HG03196 (cell line): Measurements from ENCODE around the gene SAPCD1.

Experiments
- ATAC-seq: cut with Tn5 transposase; IDR thresholded peaks from one replicate; pipeline ENCODE4 v1.9.1; 2021; ENCODE audit not compliant: unreplicated experiment

Gene SAPCD1

DNA sequence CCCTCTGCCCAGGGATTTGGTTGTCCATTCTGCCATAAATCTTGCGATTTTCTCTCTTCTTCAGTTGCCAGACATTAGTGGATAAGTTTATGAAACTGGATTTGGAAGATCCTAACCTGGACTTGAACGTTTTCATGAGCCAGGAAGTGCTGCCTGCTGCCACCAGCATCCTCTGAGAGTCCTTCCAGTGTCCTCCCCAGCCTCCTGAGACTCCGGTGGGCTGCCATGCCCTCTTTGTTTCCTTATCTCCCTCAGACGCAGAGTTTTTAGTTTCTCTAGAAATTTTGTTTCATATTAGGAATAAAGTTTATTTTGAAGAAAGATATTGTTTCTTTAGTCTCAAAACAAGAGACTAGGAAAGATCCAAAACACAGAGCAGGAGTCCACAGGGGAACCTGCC is at the start of gene SAPCD1:
Gene SAPCD1 (plus strand): TSS at position 301 of the 400 bp plus-strand sequence. CDS start 399 bp downstream, outside the sequence.
- ATAC-seq = no peak

DNA sequence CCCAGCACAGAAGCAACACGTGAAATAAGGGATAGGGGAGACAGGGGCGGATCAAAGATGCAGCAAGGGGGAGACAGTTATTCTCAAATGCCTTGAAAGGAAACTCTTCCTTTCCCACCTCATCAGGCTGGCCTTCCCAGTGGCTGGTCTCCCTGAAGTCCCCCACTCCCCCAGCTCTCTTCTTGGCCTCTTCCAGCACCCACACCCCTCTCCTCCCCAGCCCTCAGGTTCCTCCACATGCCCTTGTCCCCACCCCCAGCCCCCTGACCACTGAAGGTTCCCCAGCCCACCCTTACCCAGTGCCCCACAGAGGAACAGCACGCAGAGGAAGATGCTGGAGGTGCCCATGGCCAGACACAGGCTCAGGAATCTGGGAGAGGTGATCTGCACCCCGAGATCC is 49.0 kb upstream of the SAPCD1 start:
- ATAC-seq = no peak

DNA sequence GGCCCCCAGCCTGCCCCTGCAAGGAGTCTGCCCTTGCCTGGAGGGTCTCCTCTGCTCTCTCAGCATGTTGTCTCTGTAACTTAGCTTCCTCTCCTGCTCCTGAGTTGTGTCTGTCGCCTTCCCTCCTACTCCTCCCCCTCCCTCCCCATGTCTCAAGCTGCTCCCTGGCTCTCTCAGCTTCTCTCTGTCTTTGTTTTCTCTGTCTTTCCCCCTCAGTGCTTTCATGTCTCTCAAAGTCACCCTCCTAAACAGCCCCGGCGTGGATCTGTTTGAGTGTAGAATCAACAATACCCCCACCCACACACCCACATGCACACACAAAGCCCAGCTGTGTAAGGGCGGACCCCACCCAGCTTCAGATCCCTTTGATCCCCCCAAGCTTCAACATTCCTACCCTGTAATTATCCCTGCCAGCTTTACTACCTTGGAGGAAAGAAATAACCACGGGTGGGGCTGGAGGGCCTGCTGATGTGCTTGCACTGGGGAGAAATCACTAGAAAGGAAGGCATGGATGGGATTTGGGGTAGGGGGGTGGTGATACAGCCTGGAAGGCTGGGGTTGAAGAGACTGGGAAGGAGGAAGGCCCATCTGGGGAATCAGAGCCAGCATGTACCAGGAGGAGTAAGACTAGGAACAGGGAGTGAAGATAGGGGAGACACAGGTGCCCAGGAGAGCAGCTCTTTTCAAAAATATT is 48.3 kb upstream of the SAPCD1 start:
- no peak for ATAC-seq

DNA sequence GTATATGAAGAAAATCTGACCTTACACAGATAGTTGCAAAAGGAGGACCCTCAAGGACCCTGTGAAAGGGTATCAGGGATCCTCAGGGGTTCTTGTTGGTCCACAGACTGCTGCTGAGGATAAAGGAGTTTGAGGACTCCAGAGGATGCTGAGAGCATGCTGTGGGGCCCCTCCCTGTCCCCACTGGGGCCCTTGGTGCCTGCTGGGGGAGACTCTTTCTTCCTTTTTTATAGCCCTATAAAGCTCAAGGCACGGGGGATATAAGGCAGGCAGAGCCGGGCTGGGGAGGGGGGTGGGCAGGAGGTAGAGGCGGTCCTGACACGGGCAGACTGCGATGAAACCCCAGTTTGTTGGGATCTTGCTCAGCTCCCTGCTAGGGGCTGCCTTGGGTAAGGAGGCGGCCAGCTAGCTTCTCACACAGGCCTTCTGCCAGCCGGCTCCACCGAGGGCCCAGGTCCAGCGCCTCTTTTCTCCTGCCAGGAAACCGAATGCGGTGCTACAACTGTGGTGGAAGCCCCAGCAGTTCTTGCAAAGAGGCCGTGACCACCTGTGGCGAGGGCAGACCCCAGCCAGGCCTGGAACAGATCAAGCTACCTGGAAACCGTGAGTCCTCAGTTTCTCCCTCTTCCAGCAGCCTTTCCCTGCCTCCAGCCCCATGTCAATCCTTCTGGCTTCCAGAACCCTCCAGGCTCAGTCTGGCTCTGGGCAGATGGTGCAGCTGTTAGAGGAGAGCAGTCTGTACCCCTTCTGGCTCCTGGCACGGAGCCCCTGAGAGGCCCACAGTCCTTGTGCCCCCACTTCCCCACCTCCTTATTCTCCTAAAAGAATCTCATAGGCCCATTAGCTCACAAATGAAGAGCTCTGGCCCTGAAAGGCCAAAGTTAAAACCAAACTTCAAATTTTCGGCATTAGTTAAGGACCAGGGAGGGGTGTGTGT is 47.2 kb upstream of the SAPCD1 start, which contains the start of gene LY6G6D:
Gene LY6G6D (plus strand): TSS at position 327 of the 937 bp plus-strand sequence. CDS start 8 bp downstream, at position 335.
- ATAC-seq = no peak

DNA sequence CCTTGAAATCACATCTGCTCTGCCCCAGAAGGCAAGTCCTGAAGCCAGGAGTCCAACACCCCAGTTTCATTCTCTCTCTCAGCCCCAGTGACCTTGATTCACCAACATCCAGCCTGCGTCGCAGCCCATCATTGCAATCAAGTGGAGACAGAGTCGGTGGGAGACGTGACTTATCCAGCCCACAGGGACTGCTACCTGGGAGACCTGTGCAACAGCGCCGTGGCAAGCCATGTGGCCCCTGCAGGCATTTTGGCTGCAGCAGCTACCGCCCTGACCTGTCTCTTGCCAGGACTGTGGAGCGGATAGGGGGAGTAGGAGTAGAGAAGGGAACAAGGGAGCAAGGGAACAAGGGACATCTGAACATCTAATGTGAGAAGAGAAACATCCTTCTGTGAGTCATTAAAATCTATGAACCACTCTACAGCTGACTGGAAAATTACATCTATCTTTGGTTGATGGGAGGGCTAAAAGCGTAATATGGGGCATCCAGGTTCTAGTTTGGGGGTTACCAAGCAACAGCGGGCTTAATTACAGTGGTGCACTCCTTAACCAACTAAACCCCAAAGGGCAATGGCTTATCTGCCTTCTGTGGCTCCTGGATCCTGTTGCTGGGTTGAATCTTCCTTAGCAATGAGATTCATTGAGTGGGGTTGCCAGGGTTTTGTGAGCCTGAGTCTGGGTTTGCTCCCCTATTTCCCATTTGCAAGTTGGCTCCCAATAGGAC is 44.8 kb upstream of the SAPCD1 start:
- no peak for ATAC-seq

DNA sequence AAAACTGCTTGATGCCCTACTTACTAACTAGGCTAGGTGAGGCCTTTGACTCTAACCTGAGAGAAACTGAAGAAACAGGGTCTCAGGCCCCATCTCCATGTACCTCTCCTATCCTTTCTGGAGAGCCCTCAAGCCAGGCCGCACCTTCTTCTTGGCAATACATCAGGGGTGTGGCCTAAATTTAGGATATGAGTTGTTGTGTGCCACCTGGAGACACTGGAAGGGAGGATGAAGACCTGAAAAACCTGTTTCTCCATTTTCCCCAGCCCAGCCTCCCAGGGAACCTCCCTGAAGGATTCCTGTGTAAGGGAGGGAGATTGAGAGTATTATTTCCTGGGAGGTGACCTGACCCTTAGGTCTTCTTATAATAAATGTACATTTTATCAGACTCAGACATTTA is 44.2 kb upstream of the SAPCD1 start:
- ATAC-seq = no peak

DNA sequence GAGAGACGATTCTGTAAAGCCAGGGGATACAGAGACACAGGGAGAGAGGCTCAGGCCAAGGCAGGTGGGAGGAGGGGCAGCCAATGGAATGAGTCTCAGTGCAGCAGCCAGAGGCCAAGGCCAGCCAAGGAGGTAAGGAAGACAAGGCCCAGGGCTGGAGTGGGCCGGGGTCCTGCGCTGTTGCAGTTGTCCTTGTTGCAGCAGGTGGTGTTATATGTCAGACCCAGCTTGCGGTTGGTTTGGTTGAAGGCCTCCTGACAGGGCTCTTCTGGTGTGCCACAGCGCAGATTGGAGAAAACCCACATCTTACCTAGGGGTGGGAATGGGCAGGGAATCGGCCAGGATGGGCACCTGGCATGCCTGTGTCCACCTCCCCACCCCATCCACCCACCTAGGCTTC is 43.5 kb upstream of the SAPCD1 start:
- ATAC-seq = no peak

DNA sequence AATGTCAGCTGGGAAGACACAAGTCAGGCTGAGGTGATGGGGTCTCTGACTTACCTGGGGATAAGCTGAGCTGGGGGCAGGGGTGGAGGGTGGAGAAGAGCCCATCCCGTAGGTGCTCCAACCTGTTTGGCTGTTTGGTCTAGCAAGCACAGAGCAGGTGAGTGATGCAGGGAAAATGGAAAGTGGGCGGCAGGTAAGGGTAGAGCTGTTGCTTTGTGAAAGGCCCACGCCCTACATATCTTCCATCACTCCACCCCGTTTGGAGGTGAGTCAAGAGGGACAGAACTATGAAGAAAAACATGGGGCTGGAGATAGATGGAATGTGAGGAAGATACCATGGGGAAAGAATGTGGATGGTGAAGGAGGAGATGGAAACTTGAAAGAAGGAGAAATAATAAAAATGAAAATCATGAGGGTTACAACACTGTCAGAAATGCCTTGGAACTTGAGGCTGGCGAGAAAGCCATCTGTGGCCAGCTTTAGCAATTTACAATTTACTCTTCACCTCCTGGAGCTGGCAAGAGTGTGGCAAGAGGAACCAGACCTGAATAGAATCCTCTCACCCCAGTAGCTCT is 42.2 kb upstream of the SAPCD1 start:
- no peak for ATAC-seq

DNA sequence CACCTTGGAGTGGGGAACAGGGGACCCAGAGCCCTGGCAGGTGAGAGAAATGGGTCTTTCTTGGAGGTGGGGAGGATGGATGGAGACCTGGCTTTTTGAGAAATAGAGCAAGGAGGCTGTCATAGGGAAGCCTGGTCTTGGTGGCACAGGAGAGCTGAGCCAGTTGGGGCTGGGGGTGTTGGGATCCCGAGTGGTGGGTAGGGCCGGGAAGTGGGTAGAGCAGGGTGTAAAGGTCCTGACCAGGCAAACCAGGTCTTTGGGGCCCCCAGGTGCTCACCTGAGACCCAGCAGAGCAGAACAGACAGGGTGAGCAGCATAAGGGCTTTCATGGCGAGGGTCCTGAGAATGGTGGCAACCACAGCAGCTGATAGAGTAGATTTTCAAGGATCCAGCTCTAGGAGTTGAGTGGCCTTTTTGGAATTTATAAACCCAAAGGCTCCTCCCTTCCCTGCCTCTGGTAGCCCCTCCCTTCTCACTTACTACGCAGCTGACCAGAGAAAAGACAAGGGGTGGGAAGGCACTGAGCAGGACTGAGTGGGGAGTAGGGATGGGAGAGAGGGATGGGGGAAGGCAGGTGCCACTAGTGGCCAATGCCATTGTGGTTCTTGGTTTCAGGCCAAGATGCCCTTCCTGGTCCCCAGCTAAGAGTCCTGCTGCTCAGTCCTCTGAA is 41.0 kb upstream of the SAPCD1 start, which contains the start of gene LY6G6C:
Gene LY6G6C (minus strand): TSS at position 396 of the 670 bp plus-strand sequence. CDS start 67 bp downstream, at position 329.
- no peak for ATAC-seq

DNA sequence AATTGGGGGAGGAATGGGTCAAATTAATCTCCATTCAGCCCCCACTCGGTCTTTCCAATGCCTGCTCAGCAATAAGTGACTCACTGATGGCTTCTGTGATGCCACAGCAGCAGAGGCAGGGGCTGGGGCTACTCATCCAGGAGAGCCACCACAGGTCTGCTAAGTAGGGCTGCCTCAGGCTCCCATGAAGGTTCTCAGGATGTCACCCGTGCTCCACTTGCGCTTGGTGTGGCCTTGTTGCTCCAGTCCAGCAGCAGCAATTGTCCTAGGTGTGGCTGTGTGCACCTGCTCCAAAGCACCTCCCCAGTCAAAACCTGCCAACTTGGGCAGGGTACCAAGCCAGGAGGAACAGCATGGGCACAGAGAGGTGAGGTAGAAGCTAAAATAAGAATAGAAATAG is 40.3 kb upstream of the SAPCD1 start:
- no peak for ATAC-seq

DNA sequence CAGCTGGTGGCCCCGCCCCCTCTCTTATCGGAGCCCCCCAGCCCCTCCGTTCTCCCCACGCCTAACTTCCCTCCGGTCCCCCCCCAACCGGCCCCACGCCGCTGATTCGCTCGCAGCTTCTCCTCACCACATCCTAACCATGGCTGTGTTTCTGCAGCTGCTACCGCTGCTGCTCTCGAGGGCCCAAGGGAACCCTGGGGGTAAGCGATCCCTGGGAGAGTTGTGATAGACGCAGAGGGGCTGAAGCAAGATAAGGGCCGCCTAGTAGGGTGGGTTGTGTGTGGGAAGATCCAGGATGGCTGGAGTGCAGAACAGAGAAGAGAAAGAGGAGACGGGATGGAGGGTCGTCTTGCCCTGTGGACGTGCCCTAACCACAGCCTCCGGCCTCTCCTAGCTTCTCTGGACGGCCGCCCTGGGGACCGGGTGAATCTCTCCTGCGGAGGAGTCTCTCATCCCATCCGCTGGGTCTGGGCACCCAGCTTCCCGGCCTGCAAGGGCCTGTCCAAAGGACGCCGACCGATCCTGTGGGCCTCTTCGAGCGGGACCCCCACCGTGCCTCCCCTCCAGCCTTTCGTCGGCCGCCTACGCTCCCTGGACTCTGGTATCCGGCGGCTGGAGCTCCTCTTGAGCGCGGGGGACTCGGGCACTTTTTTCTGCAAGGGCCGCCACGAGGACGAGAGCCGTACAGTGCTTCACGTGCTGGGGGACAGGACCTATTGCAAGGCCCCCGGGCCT is 39.0 kb upstream of the SAPCD1 start, which contains the start of gene MPIG6B:
Gene MPIG6B (plus strand): TSS at position 129 of the 735 bp plus-strand sequence. CDS start 11 bp downstream, at position 140.
- no peak for ATAC-seq

DNA sequence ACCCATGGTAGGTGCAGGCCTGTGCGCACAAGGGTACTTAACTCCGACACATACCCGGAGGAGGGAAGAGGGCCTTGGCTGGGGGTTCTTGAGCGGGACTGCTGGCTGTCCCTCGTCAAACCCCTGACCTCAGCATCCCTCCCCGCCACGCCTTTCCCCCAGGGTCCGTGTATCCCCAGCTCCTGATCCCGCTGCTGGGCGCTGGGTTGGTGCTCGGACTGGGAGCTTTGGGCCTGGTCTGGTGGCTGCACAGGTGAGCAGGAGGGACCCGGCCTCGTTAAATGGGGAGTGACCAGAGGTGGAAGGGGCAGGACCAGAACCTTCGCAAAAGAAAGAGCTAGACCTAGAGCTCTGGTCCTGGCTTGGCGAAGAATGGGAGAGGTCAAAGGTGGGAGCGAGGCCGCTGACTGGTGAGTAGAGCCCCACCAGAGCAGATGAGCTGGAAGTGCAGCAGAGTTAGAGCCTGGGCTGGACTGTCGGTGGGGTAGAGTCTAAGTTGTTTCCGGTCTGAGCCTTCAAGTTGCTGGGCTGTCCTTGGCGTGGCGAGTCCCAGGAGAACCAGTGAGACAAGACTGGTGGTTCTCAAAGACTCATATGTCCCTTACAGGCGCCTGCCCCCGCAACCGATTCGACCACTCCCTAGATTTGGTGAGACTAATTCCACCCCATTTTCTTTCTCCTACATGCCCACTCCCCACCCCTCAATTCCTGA is 38.3 kb upstream of the SAPCD1 start:
- no peak for ATAC-seq

DNA sequence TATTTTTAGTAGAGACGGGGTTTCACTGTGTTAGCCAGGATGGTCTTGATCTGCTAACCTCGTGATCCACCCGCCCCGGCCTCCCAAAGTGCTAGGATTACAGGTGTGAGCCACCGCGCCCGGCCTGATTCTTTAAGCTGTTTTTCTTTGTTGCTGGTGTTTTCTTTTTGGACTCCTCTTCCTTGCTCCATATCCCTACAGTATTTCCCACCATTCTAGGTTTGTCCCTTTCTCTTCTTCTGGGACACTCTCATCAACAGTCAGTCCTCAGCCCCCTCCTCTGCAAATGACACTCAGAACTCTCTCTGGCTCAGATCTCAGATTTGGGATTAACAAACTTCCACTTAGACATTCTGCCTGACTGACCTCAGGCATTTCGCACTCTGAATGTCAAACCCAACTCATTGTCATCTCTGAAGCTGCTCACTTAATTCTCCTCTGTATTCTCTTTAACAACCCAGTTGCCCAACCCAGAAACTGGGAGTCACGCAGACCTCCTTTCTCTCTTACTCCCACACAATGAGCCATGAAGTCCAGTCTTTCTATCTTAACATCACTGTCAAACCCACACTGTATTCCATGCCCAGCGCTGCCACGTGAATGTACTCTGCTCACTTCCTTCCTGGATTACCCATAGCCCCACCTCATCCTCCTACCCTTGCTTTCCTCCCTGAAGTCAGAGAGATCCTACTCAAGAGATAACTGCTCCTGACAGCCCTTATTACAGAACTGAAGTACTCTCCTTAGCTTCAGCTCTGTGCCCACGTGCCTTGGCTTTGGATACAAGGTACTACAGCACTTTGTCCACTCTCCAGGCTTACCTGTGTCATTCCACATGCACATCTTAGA is 36.7 kb upstream of the SAPCD1 start:
- ATAC-seq = no peak

DNA sequence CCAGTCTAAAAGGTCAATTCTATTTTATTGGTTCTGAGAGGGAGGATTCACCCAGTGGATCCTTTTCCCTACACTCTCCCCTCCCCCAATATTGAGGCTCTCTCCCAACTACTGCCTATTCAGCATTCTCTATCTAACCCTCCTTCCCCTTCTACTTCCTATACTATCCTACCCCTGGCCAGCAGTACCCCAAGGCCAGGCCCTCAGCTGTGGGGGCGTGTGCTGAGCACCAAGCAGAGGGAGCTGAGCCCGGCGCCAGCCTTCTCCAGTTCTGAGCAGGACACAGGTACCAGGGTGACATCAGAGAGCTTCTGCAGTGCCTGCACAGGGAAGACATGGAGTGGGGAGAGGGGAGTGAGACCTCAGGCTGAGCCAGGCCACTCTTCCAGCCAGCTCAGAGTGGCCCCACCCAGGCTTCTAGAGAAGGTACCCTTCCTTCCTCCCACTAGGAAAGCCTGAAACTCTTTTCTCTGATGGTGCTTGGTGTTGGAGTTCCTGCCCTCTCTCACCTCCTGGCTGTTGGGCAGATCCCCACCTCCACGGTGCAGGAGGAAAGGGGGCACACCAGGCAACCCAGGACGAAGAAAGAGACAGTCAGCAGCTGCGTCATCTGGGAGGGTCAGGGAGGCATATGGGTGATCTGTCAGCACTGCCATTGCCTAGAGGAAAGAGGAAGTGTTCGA is 35.3 kb upstream of the SAPCD1 start:
- no peak for ATAC-seq

DNA sequence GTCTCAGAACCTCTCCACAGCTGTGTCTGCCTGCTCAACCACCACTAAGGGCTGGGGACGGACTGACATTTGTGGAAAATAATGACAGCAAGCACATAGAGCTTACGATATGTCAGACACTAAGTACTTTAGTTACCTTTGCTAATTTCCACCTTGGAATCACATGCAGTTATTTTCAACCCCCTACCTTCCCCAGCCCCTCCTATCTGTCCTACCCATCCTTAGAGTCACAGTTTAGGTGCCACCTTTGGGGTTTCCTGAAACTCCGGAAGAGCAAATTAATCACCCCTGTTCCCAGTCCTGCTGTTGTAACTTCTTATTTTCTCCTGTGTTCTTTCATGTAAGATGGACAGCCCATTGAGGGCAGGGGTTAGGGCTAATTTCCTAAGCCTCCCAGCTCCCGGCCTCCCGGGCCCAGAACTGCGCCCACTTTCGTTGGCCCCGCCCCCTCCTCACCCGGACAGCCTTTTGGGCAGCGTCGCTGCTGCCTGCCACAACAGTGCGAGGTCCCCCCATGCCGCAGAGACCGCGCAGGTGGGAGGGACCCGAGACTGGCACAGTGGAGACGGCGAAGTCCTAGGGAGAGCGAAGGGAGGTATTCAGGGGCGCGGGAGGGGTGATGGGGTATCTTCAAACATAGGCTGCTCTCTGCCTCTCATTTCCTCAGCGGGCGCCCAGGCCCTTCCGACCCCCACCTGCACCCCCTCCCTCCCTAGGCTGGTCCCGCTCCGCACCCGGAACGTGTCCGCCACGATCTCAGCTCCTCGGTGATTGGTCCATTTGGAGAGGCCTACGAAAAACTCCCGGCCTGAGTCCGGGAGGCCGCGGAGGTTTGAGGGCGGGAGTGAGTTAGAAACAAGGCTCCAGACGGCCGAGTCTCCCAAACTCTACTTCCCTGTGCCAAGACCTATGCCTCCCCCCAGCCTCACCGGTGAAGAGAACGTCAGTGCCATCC is 34.5 kb upstream of the SAPCD1 start:
- no peak for ATAC-seq

DNA sequence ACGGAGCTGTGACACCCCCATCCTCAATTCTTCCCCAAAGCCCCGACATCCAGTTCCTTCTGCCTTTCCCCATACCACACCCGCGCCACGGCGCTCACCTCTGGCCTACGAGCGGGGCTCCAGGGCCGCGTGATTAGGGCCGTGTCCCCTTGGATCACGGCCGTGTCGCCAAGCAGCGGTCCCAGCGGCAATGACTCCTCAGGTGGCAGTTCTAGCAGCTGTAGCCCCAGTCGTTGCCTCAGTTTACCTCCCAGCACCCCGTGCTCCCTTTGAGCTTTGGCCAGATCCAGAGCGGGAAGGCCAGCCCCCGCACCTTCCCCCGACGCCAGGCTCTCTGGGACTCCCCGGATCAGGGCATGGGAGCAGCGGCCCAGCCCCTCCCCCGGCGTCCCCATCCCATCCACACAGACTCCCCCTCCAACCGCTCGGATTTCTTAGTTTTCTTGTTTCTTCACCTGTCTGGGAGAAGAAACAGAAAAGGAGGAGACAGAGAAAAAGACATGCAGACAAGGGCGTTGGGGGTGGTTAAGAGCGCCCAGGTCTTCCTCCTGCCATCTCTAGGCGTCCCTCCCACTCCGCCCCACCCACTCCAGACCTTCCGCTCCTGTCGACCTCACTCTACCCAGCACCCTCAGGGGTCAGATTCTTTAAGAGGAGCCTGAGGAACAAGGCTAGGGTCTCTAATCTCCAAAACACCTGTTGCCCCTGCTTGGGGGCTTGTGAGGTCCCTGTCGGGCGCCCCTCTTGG is 33.5 kb upstream of the SAPCD1 start, which contains the start of gene DDAH2:
Gene DDAH2 (minus strand): TSS at position 533 of the 748 bp plus-strand sequence. CDS start 138 bp downstream, at position 395.
- no peak for ATAC-seq
